HG03460 (cell line): ENCODE results near the gene FFAR4.

Experiments
- ATAC-seq: cut with Tn5 transposase; IDR thresholded peaks from one replicate; pipeline ENCODE4 v1.9.1; 2021; ENCODE audit not compliant: unreplicated experiment

FFAR4 gene

GRCh38 chr10:93570383-93570782 is 3.9 kb downstream of the FFAR4 start:
- ATAC-seq: no peak

DNA sequence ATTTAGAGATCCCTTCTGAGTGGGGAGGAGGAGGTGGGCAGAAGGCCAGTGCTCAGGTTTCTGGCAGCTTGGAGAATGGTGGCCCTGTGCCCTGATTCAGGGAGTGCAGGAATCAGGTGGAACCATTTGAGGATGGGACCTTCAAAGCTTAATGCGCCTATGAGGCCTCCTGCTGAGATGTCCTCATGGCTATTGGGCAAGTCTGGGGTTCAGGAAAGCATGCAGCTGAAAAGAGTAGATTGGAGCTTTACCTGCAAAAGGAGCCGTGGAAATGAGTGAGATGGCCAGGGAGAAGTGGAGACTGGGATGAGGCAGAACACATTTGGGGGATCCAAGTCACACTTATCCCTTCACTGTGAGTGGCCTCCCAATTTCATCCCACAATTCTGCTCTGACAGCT is 6.1 kb downstream of the FFAR4 start:
- ATAC-seq: no peak

DNA sequence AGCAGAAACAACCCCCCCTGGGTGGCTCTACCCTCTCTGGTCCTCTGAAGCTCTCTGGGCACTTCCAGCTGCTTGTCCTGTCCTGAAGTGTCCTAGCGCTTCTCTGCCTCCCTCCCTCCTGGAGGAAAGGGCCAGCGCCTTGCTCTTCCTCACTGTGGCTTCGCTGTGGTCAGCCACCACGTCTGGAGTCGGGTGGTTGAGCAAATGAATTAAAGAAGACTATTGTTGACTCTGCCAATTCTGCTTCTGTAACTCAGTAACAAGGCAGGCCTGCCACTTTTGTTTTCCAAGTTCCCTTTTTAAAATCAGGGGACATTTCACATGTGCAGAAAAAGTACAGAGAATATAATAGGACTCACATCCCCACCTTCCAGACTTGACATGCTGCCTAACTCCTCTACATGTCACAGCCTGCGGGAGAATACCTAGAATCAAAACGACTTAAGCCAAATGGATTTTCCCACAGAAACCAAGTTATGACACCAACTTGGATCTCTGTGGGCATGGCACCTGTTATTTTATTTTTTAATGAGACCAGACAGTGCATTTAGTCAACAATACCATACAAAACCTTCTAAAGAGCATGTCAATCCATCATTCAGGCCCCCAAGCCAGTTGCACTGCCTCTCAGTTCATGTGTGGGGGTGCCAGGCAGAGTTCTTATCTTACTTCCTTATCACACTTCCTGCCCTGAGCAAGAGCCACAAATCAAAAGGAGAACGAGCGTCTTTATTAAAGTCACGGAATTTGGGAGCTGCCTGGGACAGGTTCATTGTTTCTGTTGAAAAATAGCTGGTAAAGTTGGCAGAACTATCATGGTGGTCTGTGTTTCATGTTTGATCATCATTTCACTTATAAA is 6.8 kb downstream of the FFAR4 start:
- ATAC-seq: no peak

GRCh38 chr10:93573924-93574323 is 7.5 kb downstream of the FFAR4 start:
- no peak for ATAC-seq

DNA sequence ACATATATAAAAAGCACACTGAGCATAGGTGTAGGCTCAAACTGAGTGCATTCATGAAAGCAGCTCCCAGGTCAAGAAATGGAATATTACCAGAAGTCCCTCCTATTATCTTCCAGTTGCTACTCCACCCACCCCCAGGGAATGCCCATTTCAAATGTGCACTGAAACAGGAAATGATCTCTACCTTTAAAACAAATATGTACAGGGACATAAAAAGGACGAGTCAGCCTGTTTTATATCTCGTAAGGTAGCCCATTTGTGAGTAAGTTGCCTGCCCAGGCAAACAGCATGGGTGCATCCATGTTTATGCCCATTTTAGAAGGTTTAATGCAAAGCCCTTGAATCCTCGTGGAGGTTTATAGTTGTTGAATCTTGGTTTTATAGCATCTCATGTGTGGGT is 10.4 kb downstream of the FFAR4 start:
- no peak for ATAC-seq

DNA sequence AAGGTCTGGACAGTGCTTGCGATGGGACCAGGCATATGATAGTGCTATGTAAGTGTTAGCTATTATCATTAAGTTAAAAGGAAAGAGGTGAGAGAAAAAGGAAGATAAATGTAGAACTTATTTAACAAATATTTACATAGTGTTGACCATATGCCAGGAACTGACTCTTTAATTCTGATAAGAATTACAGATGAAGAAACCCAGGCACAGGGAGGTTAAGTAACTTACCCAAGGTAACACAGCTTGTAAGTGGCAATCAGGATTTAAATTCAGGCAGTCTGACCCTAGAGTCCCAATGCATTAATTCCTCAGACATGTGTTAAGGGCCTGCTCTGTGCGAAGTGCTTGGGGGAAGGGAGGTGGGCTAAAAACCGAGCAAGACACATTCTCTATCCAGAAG is 11.1 kb downstream of the FFAR4 start:
- ATAC-seq: no peak

DNA sequence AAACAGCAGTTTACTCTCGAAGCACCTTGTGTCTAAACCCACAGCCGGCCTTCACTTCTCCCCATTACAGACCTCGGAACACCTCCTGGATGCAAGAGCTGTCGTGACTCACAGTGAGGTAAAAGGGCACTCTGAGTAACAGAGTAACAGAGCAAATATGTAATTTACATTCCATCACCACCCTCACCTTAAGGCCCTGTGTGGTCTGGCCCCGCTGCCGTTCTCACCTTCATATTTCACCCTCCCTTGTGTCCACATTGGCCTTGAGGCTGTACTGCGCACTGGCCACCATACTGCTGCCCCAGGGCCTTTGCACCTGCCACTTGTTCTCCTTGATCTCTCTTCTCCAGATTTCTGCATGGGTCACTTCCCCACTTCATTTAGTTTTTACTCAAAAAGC is 12.6 kb downstream of the FFAR4 start:
- no peak for ATAC-seq

DNA sequence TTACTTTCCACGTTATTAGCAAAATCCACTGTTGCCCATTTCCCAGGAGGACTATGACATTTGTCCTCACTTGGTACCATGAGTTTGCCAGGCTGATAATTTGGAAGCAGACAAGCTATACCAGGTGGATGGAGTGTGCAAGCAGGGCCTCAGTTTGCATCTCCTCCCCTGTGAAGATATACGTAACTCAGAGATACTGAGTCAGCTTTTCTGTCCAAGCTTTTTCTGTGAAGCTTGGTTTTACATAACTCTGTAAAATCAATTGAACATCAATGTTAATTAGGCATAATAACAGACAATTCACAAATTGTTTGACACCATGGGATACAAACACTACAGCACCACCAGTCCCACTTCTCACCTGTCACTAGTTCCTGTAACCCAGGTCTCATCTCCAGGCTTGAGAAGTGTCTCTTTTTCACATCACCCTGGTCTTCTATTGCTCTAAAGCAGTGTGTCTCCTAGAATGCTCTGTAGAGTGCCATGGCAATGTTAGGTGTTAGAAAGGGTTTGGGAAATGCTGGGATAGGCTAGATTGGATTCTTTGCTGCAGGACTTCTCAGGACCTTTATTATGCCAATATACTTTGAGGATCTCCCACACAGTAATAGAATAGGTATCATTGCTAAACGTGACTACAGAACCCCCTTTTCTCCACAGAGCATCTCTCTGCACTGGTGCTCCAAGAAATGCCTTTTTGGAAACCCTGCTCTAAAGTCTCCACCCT is 13.7 kb downstream of the FFAR4 start:
- ATAC-seq: no peak

DNA sequence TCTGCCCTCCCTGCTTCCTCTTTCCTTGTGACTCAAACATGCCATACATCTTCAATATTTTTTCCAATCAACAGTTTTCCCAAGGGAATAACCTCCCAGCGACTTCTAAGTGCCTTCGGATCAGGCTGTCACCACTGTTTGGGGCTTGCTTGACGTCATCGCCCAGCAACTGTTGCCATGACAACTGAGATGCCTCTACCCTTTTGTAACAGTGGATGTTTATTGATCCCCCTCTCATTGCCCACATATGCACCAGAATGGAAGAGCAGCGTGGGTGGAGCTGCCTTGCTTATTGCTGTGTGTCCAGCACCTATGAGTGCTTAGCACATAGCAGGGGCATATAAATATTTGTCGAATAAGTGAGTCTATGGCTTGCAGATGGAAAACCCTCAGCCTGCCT is 14.4 kb downstream of the FFAR4 start:
- ATAC-seq: no peak

GRCh38 chr10:93584445-93584844 is 18.0 kb downstream of the FFAR4 start:
- no peak for ATAC-seq

DNA sequence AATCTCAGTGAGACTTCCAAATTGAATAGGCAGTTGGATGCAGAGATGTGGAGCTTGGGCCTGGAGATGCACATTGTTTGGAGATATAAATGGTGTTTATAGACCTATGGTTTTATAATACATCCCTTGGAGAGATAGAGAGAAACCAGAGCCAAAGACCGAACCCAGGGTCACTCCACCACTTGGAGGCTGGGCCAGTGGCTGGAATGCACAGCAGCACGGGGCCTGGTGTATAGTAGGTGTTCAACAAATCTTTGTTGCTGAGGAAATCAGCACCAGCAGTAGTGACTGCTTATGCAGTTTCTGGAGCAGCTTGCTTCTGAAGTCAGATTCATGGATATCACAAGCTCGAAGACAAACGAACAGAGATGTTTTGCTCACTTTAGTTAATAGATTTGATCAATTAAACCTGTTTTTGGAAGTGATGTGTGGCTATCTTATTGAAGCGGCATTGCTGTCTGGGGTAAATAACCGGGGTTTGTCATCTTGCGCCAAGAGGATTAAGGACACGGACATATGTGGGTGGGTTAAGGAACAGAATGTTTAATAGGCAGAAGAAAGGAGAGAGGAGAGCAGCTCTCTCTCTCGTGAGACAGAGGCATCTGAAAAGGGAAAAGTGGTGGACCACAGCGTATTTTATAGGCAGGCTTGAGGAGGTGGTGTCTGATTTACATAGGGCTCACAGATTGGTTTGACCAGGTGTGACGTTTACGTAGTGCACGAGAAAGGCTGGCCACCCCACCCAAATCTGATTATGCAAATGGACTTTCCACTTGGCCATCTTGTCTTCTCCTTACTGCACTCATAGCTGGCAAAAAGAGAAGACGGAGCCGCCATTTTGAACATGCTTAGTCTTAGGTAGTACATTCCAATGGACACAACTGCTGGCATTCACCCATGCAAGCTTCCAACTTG is 23.4 kb downstream of the FFAR4 start:
- ATAC-seq: no peak

GRCh38 chr10:93590638-93591037 is 24.2 kb downstream of the FFAR4 start:
- ATAC-seq: no peak

DNA sequence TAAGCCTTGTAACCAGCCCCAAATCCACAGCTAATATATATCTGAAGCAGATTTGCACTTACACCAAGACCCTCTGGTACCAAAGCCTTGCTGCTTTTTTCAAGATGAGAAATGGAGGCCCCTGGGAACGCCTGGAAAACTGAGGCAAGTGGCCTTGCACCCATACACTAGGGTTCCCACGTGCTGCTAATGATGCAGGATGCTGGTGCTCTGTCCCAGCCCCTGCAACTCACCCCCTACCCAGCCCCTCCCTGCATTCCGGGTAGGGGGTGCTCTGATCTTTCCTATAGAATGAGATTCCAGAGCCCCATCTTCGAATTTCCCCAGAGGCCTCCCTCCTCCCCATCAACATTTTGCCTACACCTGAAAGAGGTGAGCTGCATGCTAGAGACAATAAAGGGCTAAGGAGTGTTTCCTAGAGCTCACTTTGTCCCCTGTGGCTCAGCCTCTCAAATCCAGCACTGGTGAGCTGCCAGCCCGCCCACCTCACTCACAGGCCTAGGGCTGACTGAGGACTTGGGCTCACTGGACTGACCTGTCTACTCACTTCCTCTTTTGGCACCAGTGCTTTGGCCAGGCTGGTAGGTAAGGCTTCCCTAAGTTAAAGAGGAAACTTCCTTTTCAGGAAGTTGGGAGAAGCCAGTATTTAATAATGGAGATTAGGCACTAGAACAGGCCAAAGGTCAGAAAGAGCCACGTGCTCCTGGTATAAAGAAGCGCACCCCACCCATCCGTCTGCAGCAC is 24.8 kb downstream of the FFAR4 start:
- ATAC-seq: no peak

DNA sequence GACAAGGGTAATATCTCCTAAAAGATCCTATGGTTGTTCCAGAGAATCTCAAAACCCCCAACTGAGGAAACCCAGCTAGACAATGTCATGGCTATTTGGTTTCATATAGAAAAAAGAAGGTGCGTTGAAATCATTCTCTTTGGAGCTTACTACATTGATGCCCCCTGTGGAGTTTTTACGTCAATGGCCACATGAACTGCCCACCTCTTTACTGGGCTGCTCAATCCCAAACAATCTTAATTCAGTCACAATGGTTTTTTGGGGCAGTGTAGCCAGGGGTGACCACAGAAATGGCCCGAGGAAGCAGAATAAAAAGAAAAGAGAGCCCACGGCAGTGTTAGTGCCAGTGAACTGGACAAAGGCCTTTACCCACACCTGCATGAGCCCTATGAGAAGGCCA is 26.8 kb downstream of the FFAR4 start:
- no peak for ATAC-seq

DNA sequence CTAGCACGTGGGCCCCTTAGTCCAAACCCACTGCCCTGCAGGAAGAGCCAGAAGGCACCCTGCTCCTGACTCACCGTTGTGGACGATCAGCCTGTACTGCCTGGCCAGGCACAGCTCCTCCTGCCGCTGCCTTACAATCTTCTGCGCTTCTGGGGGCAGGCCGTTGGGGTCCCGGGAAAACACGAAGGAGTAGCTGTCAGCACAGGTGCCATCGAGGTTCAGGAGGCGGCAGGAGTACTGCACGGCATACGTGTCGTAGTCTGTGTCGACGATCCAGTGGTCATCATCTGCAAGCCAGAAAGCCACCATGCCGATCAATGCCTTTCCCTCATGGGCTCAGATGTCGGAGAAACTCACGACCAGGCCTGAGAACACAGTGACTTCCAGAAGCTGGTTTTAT is 27.3 kb downstream of the FFAR4 start:
- no peak for ATAC-seq

- ATAC-seq: no peak
Measured at GRCh38 chr10:93594518-93594917, 28.1 kb downstream of the FFAR4 start.

- ATAC-seq: no peak
Measured at GRCh38 chr10:93595378-93596161, 29.1 kb downstream of the FFAR4 start.

GRCh38 chr10:93596539-93596938 is 30.1 kb downstream of the FFAR4 start:
- ATAC-seq: no peak

DNA sequence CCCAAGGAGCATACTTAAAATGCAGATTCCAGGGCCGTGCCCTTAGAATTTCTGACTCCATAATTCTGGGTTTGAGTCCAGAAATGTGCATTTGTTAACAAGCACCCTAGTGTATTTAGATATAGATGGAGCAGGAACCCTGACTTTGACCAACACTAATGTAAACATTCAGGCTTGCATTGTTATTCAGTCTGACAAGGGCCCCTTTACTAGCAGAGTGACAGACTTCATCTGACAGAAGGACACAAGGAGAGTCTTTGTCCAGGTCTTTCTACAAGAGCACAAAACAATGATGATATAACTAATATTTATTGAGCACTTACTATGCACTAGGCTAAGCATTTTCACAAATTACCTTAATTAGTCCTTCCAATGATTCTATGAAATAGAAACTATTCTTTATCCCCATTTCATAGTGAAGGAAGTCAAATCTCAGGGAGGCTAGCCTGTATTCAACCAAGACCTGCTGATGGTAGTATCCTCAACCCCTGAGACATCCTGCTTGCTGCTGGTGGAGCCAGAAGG is 30.7 kb downstream of the FFAR4 start:
- no peak for ATAC-seq

GRCh38 chr10:93598157-93598556 is 31.7 kb downstream of the FFAR4 start:
- no peak for ATAC-seq
